Activated CD8-positive, alpha-beta T cell treated with anti-CD3 and anti-CD28 coated beads for 36 hours (primary cell): ENCODE results near the gene USP36. TPM values are rescaled to one million over a fixed set of nuclear protein-coding genes. Genes with fewer than 3 reads are reported as not detected.
"Not testable (repeated sequence)": the region's sequence is repeated elsewhere in the genome, so short reads cannot be mapped to it uniquely, and the experiment has no call there.

Experiments
- ATAC-seq: fragments of 200-7000 bp; cut with Tn5 transposase; one replicate; pipeline ENCODE4 v1.10.0; 2021; ENCODE audit warnings: mild to moderate bottlenecking, moderate library complexity
- CTCF ChIA-PET: fragments of 350-600 bp; sonication (Branson Sonifier 250); formaldehyde crosslinking; loops from one replicate; lab custom pipeline; 2021; ENCODE audit warnings: antibody characterized with exemption; lab: Charles Lee
- POLR2A ChIA-PET: fragments of 350-600 bp; sonication (Branson Sonifier 250); formaldehyde crosslinking; loops from one replicate; lab custom pipeline; 2021; ENCODE audit warnings: antibody characterized with exemption; lab: Charles Lee
- DNase-seq: peaks from one replicate; pipeline ENCODE4 v3.0.0-alpha.2; 2020
- H3K27ac Mint-ChIP-seq: one replicate; pipeline ENCODE4 v1.8.0; 2021; ENCODE audit warnings: mild to moderate bottlenecking, mixed read lengths
- H3K27me3 Mint-ChIP-seq: one replicate; pipeline ENCODE4 v1.8.0; 2021; ENCODE audit warnings: mixed read lengths
- H3K36me3 Mint-ChIP-seq: one replicate; pipeline ENCODE4 v1.8.0; 2021; ENCODE audit warnings: low read depth, mixed read lengths
- H3K4me1 Mint-ChIP-seq: one replicate; pipeline ENCODE4 v1.8.0; 2021; ENCODE audit warnings: low read depth, mixed read lengths
- H3K4me3 Mint-ChIP-seq: one replicate; pipeline ENCODE4 v1.8.0; 2021; ENCODE audit warnings: mild to moderate bottlenecking, moderate library complexity, mixed read lengths
- H3K9me3 Mint-ChIP-seq: one replicate; pipeline ENCODE4 v1.8.0; 2021; ENCODE audit warnings: mixed read lengths
- intact Hi-C: fragments of 100-400 bp; cut with micrococcal nuclease; formaldehyde crosslinking; loops from one replicate; pipeline ENCODE4 v1.10.0; 2022
- total RNA-seq, 2 experiments: library from RNA; stranded (reverse); gene quantifications; one replicate each; pipeline ENCODE4 v1.2.3, GENCODE V29; 2021
- TF ChIP-seq, protein P1 (sequence below): fragments of 200-600 bp; IDR thresholded peaks from one replicate; pipeline ENCODE4 v1.8.0; 2022; ENCODE audit warnings: antibody characterized with exemption, mild to moderate bottlenecking

USP36 gene
- total RNA-seq, 2 experiments from 2014 or later, result 86.3 to 93.2 TPM

DNA sequence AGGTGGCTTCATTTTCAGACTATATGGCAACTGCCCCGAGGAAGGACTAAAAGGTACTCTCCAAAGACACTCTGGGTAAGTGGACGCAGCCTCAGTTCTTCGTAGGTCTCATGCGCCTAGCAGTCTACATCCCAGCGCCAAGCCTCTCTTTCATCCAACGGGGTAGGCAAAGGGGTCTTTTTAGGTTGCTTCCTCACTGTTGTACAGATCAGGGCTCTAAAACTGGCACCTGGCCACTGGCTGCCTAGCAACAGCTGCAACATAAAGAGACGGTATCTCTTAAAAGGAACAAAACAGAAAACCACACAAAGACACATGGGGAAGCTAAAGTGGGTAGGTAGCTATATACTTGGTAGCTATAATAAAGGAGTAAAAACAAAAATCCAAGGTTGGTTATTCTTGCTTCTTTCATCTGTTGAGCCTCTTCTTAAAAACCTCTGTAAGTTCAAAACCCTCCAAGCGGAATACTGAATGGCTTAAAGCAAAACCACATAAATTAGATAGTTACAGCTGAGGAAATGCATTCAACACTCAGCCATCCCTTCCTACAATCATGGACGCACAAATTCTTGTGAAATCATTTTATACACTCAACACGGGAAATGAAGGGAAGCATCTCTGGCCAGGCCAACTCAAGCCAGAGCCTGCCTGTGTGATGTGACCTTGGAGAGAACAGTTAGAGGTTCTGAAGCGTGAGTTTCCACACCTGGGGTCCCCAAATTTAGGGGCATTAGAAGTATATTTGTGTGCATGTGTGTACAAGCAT is 81.2 kb downstream of the USP36 start:
- Mint-ChIP-seq H3K27ac (peak overlapping the region; percentile 93), H3K9me3 (no peaks in the 10 kb centered on the region), H3K36me3 (peaks cover 3% of the 10 kb centered on the region), H3K4me1 (peaks cover 77% of the 10 kb centered on the region), H3K27me3 (no peaks in the 10 kb centered on the region), H3K4me3 (peak overlapping the region; percentile 48)
- ATAC-seq (peak; percentile 72), DNase-seq (peak; percentile 90)
- TF ChIP-seq, protein P1, sequence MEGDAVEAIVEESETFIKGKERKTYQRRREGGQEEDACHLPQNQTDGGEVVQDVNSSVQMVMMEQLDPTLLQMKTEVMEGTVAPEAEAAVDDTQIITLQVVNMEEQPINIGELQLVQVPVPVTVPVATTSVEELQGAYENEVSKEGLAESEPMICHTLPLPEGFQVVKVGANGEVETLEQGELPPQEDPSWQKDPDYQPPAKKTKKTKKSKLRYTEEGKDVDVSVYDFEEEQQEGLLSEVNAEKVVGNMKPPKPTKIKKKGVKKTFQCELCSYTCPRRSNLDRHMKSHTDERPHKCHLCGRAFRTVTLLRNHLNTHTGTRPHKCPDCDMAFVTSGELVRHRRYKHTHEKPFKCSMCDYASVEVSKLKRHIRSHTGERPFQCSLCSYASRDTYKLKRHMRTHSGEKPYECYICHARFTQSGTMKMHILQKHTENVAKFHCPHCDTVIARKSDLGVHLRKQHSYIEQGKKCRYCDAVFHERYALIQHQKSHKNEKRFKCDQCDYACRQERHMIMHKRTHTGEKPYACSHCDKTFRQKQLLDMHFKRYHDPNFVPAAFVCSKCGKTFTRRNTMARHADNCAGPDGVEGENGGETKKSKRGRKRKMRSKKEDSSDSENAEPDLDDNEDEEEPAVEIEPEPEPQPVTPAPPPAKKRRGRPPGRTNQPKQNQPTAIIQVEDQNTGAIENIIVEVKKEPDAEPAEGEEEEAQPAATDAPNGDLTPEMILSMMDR, result no peak
- ChIA-PET CTCF (interaction anchor here (1.0 to 2.4 kb wide), 4 partner anchors 10 to 23 kb away, joined by 3 to 6 read pairs (median 4); no protein-coding TSS in a partner anchor), POLR2A (interaction anchor here (0.8 to 2.1 kb wide), 6 partner anchors 9 to 25 kb away, joined by 3 to 6 read pairs (median 4); no protein-coding TSS in a partner anchor)
- intact Hi-C loops, result no loop called here

DNA sequence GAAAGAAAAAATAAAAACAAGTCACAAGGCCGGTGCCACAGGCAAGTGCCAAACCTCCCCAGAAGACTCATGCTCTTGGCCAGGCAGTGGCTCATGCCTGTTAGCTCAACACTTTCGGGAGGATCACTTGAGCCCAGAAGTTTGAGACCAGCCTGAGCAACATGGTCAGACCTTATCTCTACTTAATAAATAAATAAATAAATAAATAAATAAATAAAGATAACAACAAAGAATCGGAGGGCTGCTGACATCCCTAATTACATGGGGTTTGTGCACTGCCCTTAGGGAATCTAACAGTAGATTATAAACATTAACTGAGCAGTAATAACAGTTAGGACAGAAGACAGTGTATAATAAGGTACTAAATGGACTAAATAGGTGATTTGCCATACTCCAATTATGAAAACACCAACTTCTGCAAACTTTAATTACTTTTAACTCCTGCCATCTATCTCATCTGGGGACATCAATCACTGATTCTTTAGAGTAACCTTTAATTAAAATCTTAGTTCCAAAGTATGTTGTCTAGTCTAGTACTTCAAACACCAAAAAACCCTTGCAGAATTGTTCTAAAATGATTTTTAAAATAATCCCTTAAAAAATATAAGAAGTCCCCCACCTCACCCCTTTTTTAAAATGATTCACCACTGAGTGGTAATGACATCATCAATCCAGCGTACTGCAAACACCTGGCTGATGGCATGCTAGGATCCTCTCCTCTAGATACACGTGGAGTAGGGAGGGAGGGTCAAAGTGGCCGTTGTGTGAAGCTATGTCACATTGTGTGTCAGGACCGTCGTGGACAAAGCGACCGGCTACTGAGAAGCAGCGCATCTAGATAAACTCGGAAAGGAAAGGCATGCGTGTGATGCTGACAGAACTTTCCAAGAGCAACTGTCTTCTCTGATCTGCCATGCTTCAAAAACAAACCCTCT is 87.0 kb downstream of the USP36 start:
- H3K27ac Mint-ChIP-seq, result peak overlapping the region; percentile 94
- peaks cover 15% of the 10 kb centered on the region for H3K36me3 Mint-ChIP-seq
- ATAC-seq, result peak; percentile 33
- intact Hi-C loops, result no loop called here
- CTCF ChIA-PET, result no interaction called here
- TF ChIP-seq, protein P1, result no peak
- H3K4me3 Mint-ChIP-seq, result peak overlapping the region; percentile 52
- POLR2A ChIA-PET, result interaction anchor here (1.4 to 2.6 kb wide), 4 partner anchors 13 to 28 kb away, joined by 4 to 13 read pairs (median 4); no protein-coding TSS in a partner anchor
- H3K27me3 Mint-ChIP-seq, result no peaks in the 10 kb centered on the region
- no peaks in the 10 kb centered on the region for H3K9me3 Mint-ChIP-seq
- H3K4me1 Mint-ChIP-seq, result peaks cover 83% of the 10 kb centered on the region
- peak; percentile 56 for DNase-seq

DNA sequence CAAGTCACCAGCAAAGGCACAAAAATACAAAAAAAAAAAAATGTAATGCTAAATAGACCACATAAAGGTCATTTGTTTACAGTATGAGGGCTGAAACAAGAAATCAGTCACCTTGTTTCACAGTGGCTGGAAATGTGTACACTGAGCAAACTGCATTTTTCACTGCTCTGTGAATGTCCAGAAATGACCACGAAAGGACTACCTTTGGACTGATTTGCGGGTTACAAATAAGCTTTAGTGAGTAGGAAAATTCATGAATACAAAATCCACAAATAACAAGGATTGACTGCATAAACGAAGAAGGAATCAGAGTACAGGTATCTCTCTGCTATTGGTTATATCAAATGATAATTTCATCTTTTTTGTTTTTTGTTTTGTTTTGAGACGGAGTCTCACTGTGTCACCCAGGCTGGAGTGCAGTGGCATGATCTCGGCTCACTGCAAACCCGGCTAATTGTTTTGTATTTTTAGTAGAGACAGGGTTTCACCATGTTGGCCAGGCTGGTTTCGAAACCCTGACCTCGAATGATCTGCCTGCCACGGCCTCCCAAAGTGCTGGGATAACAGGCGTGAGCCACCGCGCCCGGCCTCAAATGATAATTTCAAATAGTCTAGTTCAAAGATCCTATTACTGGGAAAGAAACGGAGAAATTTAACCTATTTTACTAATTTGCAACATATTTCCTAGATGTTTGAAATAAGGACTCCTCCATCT is 89.0 kb downstream of the USP36 start:
- TF ChIP-seq, protein P1, result no peak
- ChIA-PET POLR2A (interaction anchor here (1.4 to 2.0 kb wide), 3 partner anchors 14 to 28 kb away, joined by 3 to 5 read pairs (median 5); no protein-coding TSS in a partner anchor), CTCF (interaction anchor here (0.6 kb wide), 1 partner anchor 44 kb away, joined by 3 read pairs; no protein-coding TSS in a partner anchor)

DNA sequence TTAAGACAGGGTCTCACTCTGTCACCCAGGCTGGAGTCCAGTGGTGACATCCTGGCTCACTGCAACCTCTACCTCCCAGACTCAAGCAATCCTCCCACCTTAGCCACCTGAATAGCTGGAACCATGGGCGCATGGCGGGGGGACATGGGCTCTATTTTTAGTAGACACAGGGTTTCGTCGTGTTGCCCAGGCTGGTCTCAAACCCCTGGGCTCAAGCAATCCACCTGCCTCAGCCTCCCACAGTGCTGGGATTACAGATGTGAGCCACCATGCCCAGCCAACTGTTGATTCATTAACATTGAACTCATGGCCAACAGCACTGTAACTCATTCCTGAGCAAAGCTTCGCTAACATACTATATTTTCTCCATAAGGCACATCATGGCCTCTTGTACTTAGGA is 89.6 kb downstream of the USP36 start:
- intact Hi-C loops, H3K9me3 Mint-ChIP-seq, ATAC-seq: not testable (repeated sequence)

More for the DNA sequence above, 89.0 kb downstream of the USP36 start:
- no peak overlapping the region for H3K4me3 Mint-ChIP-seq
- no peaks in the 10 kb centered on the region for H3K27me3 Mint-ChIP-seq
- intact Hi-C loops, result no loop called here
- H3K36me3 Mint-ChIP-seq, result peaks cover 15% of the 10 kb centered on the region
- ATAC-seq, result no peak
- peaks cover 84% of the 10 kb centered on the region for H3K4me1 Mint-ChIP-seq
- H3K27ac Mint-ChIP-seq, result peak overlapping the region; percentile 83
- H3K9me3 Mint-ChIP-seq, result no peaks in the 10 kb centered on the region
- DNase-seq, result no peak

More for the DNA sequence above, 89.6 kb downstream of the USP36 start:
- H3K4me3 Mint-ChIP-seq, H3K27me3 Mint-ChIP-seq, CTCF ChIA-PET, DNase-seq: not testable (repeated sequence)
- POLR2A ChIA-PET, result interaction anchor here (1.4 to 2.0 kb wide), 3 partner anchors 15 to 29 kb away, joined by 3 to 5 read pairs (median 5); no protein-coding TSS in a partner anchor
- Mint-ChIP-seq H3K27ac (peak overlapping the region; percentile 83), H3K36me3 (peaks cover 15% of the 10 kb centered on the region), H3K4me1 (peaks cover 85% of the 10 kb centered on the region)
